GM12874 (cell line): Measurements from ENCODE around the gene RALY.

Experiments used
- CTCF ChIP-seq: IDR thresholded peaks from 2 replicates; pipeline ENCODE4 v1.5.1; 2011; ENCODE audit warnings: low read depth, mild to moderate bottlenecking, control low read depth, low read length, moderate library complexity; ENCODE audit not compliant: insufficient read depth

The RALY gene

DNA sequence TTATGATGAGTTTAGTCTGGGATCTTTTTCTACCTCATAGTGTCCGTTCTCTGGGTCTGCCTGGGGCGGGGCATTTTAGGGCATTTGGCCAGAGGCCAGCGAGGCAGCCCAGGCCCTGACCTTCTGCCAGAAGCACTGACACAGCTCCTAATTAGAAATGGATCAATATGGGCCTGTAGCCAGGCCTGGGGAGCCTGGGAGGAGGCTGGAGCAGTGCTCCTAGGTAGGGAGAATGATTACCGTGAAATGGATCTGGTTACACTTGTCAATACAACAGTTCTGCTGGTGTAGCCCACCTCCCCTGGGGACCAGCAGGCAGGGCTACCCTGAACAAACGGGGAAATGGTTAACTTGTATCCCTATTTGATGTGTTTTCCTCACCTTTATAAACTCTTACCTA lies 23.0 kb downstream of the RALY start:
- no peak for TF ChIP-seq CTCF

- no peak for TF ChIP-seq CTCF
Observed at GRCh38 chr20:34017610-34018009, 23.9 kb downstream of the RALY start.

DNA sequence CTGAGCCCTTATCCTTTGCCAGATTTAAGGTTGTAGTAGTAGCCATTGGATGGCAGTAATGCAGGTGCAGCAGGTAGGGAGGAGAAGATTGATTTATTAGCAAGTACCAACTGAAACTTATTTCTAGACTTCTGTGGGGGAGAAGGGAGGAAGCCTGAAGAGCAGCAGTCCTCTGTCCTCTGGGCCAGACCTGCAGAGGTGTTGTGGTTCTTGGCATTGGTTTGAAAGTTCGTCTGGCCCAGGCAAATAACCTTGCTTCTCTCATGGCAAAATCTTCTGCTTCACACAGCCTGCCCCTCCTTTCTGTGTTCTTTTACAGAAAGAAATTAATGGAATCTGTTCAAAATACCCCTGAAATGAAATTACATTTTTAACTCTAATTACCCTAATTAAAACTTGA lies 24.5 kb downstream of the RALY start:
- no peak for TF ChIP-seq CTCF

- peak; percentile 47 for TF ChIP-seq CTCF
Observed at GRCh38 chr20:34022151-34022838, 28.6 kb downstream of the RALY start.

DNA sequence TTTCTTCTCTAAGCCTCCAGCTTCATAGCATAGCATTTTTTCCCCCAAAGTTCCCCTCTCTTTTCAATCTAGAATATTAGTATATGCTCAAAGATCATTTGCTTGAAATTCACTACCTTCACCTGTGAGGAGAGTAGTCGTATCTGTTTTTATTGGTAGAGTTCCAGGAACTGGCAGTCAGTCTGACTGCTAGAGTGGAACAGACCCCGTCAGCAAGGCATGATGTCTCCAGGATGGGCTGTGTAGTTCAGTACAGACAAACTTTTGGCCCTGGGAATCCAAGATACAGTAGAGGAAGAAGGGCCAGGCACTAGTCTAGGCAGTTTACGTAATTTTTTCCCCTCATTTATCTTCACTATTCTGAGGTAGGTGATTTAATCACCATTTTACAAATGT lies 29.1 kb downstream of the RALY start:
- no peak for TF ChIP-seq CTCF

GRCh38 chr20:34023937-34024722 lies 30.4 kb downstream of the RALY start:
- TF ChIP-seq CTCF: no peak

DNA sequence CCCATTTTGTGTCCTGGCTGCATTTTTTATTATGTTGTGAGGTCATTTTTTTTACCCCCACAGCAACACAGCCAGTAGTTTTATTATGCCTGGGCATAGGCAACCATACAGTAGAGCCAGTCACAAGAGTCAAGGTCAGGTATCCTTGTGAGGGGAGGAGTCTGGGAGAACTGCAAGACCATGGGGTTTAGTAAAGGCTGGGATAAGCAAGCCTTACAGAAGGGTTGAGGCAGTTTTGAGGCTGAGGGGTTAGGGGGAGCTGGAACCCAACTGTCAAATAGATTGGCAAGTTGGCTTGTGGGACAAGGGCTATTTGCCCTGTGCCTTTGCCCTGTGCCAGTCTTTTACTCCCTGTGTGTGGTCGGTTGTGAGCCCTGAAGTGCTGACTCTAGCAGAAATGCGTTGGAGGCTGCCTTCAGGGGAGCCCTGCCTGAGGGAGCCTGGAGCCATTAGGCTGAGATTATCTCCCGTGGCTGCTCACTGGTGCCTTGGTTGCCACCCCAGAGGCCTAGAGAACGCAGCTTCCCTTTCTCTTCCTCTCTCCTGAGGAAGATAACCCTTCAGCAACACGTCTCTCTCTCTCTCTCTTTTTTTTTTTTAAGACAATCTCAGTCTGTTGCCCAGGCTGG lies 31.1 kb downstream of the RALY start:
- no peak for TF ChIP-seq CTCF
